ENCODE measurements around the gene GPR153.

GRCh38 chr1:6287431-6287886, 26.6 kb upstream of the GPR153 start:
- TF ChIP-seq CTCF (IDR thresholded peaks at IDR 0.05) (no peak), POLR2A (IDR thresholded peaks at IDR 0.05) (no peak)
